Activated CD4-positive, CD25-positive, alpha-beta regulatory T cell (primary cell): ENCODE data around the gene MEA1.
A peak's percentile ranks its signal among the peaks of the same experiment; 100 is the strongest.

Source experiments
- DNase-seq, 4 experiments: peaks; one replicate each; lab custom pipeline; 2025; lab: John Stamatoyannopoulos, UW

The MEA1 gene

GRCh38 chr6:42970871-42971612 is 42.7 kb downstream of the MEA1 start:
- no peak for DNase-seq

- no peak for DNase-seq
Measured at GRCh38 chr6:42969934-42970333, 43.8 kb downstream of the MEA1 start.

- no peak for DNase-seq
Measured at GRCh38 chr6:42969431-42969830, 44.3 kb downstream of the MEA1 start.

- DNase-seq = no peak
Measured at GRCh38 chr6:42968783-42969182, 45.0 kb downstream of the MEA1 start.

- no peak for DNase-seq
Measured at GRCh38 chr6:42968126-42968701, 45.5 kb downstream of the MEA1 start.

DNA sequence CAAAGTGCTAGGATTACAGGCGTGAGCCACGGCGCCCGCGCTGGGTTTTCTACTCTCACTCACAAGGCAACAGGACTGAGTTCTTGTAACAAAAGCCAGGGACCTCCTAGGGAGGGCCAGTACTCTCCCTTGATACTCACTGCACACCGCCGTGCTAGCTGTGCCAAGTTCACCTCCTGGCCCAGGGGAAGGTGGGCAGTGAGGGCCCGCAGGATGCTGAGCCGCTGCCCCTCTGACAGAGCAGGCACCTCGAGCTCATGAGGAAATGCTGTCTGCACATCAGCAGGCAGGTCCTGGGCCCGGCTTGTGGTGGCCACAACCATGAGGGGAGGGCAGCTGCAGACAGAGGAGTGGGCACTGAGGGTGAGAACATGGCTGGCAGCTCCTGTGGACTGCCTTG is 46.5 kb downstream of the MEA1 start:
- DNase-seq = no peak

DNA sequence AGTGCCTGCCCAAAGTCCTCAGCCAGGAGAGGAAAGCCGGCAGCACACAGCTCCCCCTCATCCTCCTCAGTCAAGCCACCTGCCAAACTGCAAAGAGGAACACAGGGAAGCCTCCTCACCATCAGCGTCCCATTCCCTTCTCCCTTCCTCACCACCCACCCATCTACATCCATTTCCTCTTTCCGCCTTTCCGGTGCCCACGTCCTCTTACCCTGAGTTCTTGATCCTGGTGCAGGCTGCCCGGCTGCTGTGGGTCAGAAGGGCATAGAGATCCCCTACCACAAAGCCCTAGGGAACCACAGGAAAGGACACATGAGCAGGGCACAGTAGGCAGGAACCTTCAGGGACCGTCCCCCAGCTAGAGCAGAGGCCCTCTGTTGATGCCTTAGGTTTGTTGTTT is 47.2 kb downstream of the MEA1 start:
- no peak for DNase-seq

DNA sequence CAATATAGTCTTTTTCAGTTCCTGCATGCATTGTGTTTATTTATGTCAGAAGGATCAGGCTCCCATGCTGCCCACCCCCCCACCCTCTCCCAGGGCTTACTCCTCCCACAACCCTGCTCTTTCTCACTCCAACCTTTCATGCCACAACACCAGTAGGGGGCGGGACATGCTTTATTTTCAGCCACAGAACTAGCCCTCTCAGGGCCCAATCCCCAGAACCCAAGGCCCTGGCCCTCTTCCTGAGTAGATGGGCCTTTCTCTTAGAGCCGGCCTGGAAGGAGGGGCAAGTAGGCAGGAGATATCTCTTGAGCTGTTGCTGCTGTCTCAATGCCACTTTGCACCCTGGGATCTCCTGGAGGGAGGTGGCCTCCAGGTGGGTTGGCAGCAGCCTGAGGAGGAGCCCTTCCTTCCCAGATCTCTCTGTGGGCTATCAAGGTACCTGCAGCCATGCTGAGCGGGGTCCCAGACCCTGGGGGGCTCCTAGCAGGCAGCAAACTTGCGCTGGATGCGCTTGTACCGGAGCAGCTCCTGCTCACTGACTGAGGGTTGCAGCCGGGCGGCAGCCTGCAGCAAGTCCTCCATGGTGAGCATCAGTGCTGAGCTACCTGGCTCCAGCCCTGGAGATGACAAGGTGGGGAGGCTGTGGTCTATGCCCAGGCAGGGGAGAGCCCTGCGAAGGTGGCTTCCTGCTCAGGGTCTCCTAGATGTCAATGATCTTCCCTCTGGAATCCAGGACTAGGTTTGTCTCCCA is 49.7 kb downstream of the MEA1 start:
- peak in 1 of 4 experiments; percentile 9 for DNase-seq

- DNase-seq = no peak
Measured at GRCh38 chr6:42963179-42963854, 50.4 kb downstream of the MEA1 start.

DNA sequence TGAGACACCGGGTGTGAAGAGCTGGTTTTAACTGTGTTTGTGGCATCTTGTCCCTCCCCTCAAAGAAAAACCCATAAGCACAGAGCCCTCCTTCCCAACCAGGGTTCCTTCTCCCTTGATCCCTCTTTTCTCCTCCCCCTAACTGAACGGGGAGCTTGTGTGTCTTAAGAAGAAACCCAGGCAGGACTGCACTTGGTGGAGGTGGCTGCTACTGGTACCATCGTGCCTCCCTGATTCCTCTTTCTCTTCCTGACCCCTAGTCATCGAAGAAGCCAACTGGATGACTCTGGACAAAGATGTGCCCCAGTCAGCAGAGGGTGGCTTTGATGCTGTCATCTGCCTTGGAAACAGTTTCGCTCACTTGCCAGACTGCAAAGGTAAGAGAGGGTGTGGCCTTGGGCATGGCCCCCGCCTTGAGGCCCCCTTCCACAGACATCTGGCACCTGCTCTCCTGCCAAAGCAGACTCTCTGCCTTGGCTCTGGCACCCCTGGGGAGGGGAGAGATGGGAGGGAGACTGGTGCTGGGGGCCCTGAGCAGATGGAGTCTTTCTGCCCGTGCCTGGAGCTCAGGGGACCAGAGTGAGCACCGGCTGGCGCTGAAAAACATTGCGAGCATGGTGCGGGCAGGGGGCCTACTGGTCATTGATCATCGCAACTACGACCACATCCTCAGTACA is 51.1 kb downstream of the MEA1 start:
- no peak for DNase-seq

DNA sequence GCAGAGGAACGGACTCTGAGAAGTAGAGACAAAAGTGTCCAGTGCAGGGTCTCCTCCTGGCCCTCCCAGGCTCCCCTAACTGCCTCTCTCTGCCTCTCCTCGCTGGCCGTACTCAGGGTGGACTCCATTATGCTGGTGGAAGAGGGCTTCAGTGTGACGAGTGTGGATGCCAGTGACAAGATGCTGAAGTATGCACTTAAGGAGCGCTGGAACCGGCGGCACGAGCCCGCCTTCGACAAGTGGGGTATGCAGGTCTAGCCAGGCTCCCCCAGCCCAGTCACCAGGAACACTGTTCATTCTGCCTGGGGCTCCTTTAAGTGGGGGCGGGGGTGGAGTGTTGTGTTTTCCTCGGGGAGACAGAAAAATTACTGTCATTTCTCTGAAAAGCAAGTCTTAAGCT is 51.6 kb downstream of the MEA1 start:
- DNase-seq = no peak
